Neural cell (in vitro differentiated cells): ENCODE data around the gene TOPBP1. TPM values are rescaled to one million over a fixed set of nuclear protein-coding genes. Genes with fewer than 3 reads are reported as not detected.
A peak's percentile ranks its signal among the peaks of the same experiment; 100 is the strongest.

Source experiments
- H2AFZ ChIP-seq: fragments of 200-600, 300-800 bp; sonication (generic), shearing (Covaris generic); 2 replicates; pipeline ENCODE4 v1.6.0; 2014; ENCODE audit warnings: low read depth, mild to moderate bottlenecking, antibody characterized with exemption, low read length, moderate library complexity
- H3F3A ChIP-seq: fragments of 200-600 bp; shearing (Covaris generic); 2 replicates; pipeline ENCODE4 v1.6.1; 2016; ENCODE audit warnings: mild to moderate bottlenecking, moderate library complexity, mixed read lengths, antibody characterized with exemption, low read length; ENCODE audit not compliant: insufficient read depth, poor library complexity, severe bottlenecking
- H3K27ac ChIP-seq: fragments of 200-600, 300-800 bp; sonication (generic), shearing (Covaris generic); 2 replicates; pipeline ENCODE4 v1.5.1; 2014; ENCODE audit warnings: mild to moderate bottlenecking, low read length, moderate library complexity
- H3K27me3 ChIP-seq: fragments of 300-800, 200-600 bp; sonication (generic), shearing (Covaris generic); 2 replicates; pipeline ENCODE4 v1.6.0; 2014; ENCODE audit warnings: mild to moderate bottlenecking, low read depth, low read length, moderate library complexity; ENCODE audit not compliant: insufficient read depth
- H3K36me3 ChIP-seq: fragments of 300-800, 200-600 bp; sonication (generic), shearing (Covaris generic); 2 replicates; pipeline ENCODE4 v1.5.1; 2014; ENCODE audit warnings: mild to moderate bottlenecking, antibody characterized with exemption, low read length, moderate library complexity; ENCODE audit not compliant: insufficient read depth
- H3K4me2 ChIP-seq: fragments of 300-800, 200-600 bp; sonication (generic), shearing (Covaris generic); 2 replicates; pipeline ENCODE4 v1.6.0; 2014; ENCODE audit warnings: mild to moderate bottlenecking, low read length
- H3K4me3 ChIP-seq: fragments of 300-800, 200-600 bp; sonication (generic), shearing (Covaris generic); 2 replicates; pipeline ENCODE4 v1.5.1; 2014; ENCODE audit warnings: mild to moderate bottlenecking, low read length, moderate library complexity
- H3K79me2 ChIP-seq: fragments of 200-600 bp; shearing (Covaris generic); replicated peaks from 2 replicates; pipeline ENCODE4 v1.6.0; 2014; ENCODE audit warnings: mild to moderate bottlenecking, low read length, moderate library complexity; ENCODE audit not compliant: insufficient read depth
- H3K9ac ChIP-seq: fragments of 300-800, 200-600 bp; sonication (generic), shearing (Covaris generic); 2 replicates; pipeline ENCODE4 v1.6.1; 2016; ENCODE audit warnings: mild to moderate bottlenecking, low read length, mixed read lengths
- H3K9me2 ChIP-seq: fragments of 200-600 bp; shearing (Covaris generic); 2 replicates; pipeline ENCODE4 v1.6.1; 2016; ENCODE audit warnings: mild to moderate bottlenecking, low read length, mixed read lengths; ENCODE audit not compliant: insufficient read depth
- H3K9me3 ChIP-seq: fragments of 200-600, 300-800 bp; sonication (generic), shearing (Covaris generic); 2 replicates; pipeline ENCODE4 v1.6.1; 2016; ENCODE audit warnings: mild to moderate bottlenecking, mixed run types, low read length, moderate library complexity, mixed read lengths
- H4K20me1 ChIP-seq: fragments of 200-600 bp; shearing (Covaris generic); 2 replicates; pipeline ENCODE4 v1.6.1; 2016; ENCODE audit warnings: mild to moderate bottlenecking, mixed run types; ENCODE audit not compliant: insufficient read depth
- EP300 ChIP-seq: fragments of 450-650 bp; conservative IDR thresholded peaks from 2 replicates; pipeline ENCODE4 v1.6.1; 2014; ENCODE audit warnings: antibody characterized with exemption, mild to moderate bottlenecking, moderate library complexity; ENCODE audit not compliant: poor library complexity, severe bottlenecking
- EZH2 ChIP-seq: fragments of 200-600, 300-800 bp; shearing (Covaris generic), sonication (generic); IDR thresholded peaks from 2 replicates; pipeline ENCODE4 v1.6.1; 2014; ENCODE audit warnings: antibody characterized with exemption, low read length, borderline replicate concordance, mild to moderate bottlenecking; ENCODE audit not compliant: insufficient read depth, poor library complexity, severe bottlenecking
- MXI1 ChIP-seq: fragments of 450-650 bp; conservative IDR thresholded peaks from 2 replicates; pipeline ENCODE4 v1.6.1; 2014; ENCODE audit warnings: antibody characterized with exemption, mild to moderate bottlenecking; ENCODE audit not compliant: poor library complexity, severe bottlenecking
- POLR2AphosphoS5 ChIP-seq: IDR thresholded peaks from 2 replicates; pipeline ENCODE4 v1.6.1; 2012
- RAD21 ChIP-seq: fragments of 450-650 bp; conservative IDR thresholded peaks from 2 replicates; pipeline ENCODE4 v1.6.1; 2014; ENCODE audit warnings: antibody characterized with exemption, mild to moderate bottlenecking, moderate library complexity
- SMC3 ChIP-seq: fragments of 450-650 bp; conservative IDR thresholded peaks from 2 replicates; pipeline ENCODE4 v1.6.1; 2014; ENCODE audit warnings: antibody characterized with exemption, mild to moderate bottlenecking, moderate library complexity; ENCODE audit not compliant: poor library complexity
- TAF1 ChIP-seq: IDR thresholded peaks from 2 replicates; pipeline ENCODE4 v1.6.1; 2012; ENCODE audit warnings: low read depth
- polyA plus RNA-seq: library from polyadenylated mRNA; depleted of rRNA; stranded (reverse); fragments of >200 nt; gene quantifications from 2 replicates; pipeline ENCODE4 v1.2.3, GENCODE V29; 2014
- TF ChIP-seq, protein P1 (sequence below): fragments of 450-650 bp; IDR thresholded peaks from 2 replicates; pipeline ENCODE4 v1.5.1; 2014; ENCODE audit warnings: antibody characterized with exemption, mild to moderate bottlenecking, moderate library complexity; ENCODE audit not compliant: poor library complexity, severe bottlenecking
- TF ChIP-seq, protein P2 (sequence below): IDR thresholded peaks from 2 replicates; pipeline ENCODE4 v1.6.1; 2012; ENCODE audit warnings: borderline replicate concordance

The TOPBP1 gene
- polyA plus RNA-seq, 1 donor from 2014 or later = 46.6 TPM

DNA sequence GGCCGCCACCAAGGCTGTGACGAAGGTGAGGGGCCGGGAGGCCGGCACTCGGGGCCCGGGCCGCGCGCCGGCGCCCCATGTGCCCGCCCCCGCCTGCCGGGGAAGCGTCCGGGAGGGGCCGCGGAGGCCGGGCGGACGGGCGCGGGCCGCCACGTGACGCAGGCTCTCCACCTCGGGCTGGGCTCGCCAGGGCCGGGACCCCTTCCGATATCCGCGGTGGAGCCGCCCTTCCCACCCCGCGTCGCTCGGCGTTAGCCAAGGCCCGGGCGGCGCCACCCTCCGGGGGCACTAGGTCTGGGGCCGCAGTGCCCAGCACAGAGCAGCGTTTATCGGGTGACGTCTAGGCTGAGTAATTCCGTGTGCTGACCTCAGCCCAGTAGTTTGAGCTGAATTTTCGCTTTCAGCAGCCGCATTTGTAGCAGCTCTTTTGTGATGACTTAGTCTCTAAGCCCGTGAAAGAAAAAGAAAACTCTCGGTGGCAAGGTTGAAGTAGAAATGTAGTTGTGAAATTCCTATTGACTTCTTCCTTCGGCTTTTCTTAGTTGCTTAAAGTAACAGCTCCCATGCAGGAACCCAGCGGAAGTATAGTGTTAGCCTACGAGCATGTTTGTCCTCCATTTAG lies 87.4 kb downstream of the TOPBP1 start:
- Histone ChIP-seq H4K20me1 (no peaks in the 10 kb centered on the region), H3F3A (no peaks in the 10 kb centered on the region), H3K36me3 (peaks cover 6% of the 10 kb centered on the region), H3K27ac (peak overlapping the region; percentile 58), H2AFZ (peak overlapping the region; percentile 8), H3K4me2 (peak overlapping the region; percentile 72), H3K27me3 (no peaks in the 10 kb centered on the region), H3K9me2 (no peaks in the 10 kb centered on the region), H3K9ac (peak overlapping the region; percentile 65), H3K4me3 (peak overlapping the region; percentile 94), H3K79me2 (peaks cover 23% of the 10 kb centered on the region), H3K9me3 (no peaks in the 10 kb centered on the region)
- TF ChIP-seq POLR2AphosphoS5 (no peak), EZH2 (no peak), SMC3 (peak; percentile 63), RAD21 (peak; percentile 37), MXI1 (peak; percentile 62), TAF1 (no peak), EP300 (no peak)
- TF ChIP-seq, protein P1, sequence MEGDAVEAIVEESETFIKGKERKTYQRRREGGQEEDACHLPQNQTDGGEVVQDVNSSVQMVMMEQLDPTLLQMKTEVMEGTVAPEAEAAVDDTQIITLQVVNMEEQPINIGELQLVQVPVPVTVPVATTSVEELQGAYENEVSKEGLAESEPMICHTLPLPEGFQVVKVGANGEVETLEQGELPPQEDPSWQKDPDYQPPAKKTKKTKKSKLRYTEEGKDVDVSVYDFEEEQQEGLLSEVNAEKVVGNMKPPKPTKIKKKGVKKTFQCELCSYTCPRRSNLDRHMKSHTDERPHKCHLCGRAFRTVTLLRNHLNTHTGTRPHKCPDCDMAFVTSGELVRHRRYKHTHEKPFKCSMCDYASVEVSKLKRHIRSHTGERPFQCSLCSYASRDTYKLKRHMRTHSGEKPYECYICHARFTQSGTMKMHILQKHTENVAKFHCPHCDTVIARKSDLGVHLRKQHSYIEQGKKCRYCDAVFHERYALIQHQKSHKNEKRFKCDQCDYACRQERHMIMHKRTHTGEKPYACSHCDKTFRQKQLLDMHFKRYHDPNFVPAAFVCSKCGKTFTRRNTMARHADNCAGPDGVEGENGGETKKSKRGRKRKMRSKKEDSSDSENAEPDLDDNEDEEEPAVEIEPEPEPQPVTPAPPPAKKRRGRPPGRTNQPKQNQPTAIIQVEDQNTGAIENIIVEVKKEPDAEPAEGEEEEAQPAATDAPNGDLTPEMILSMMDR = peak; percentile 39
- TF ChIP-seq, protein P2, sequence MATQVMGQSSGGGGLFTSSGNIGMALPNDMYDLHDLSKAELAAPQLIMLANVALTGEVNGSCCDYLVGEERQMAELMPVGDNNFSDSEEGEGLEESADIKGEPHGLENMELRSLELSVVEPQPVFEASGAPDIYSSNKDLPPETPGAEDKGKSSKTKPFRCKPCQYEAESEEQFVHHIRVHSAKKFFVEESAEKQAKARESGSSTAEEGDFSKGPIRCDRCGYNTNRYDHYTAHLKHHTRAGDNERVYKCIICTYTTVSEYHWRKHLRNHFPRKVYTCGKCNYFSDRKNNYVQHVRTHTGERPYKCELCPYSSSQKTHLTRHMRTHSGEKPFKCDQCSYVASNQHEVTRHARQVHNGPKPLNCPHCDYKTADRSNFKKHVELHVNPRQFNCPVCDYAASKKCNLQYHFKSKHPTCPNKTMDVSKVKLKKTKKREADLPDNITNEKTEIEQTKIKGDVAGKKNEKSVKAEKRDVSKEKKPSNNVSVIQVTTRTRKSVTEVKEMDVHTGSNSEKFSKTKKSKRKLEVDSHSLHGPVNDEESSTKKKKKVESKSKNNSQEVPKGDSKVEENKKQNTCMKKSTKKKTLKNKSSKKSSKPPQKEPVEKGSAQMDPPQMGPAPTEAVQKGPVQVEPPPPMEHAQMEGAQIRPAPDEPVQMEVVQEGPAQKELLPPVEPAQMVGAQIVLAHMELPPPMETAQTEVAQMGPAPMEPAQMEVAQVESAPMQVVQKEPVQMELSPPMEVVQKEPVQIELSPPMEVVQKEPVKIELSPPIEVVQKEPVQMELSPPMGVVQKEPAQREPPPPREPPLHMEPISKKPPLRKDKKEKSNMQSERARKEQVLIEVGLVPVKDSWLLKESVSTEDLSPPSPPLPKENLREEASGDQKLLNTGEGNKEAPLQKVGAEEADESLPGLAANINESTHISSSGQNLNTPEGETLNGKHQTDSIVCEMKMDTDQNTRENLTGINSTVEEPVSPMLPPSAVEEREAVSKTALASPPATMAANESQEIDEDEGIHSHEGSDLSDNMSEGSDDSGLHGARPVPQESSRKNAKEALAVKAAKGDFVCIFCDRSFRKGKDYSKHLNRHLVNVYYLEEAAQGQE = no peak

GRCh38 chr3:133573629-133574194 lies 88.0 kb downstream of the TOPBP1 start, which contains the start of gene CDV3:
TSS of gene CDV3 (plus strand) at chr3:133573686. CDS start at chr3:133574045, 359 bp downstream.
- Histone ChIP-seq H3K4me2 (peak within 1 kb of the TSS; percentile 72), H3F3A (no peaks in the 10 kb centered on the region), H3K9me3 (no peaks in the 10 kb centered on the region), H3K27ac (peak within 1 kb of the TSS; percentile 90), H3K36me3 (peaks cover 6% of the 10 kb centered on the region), H4K20me1 (no peaks in the 10 kb centered on the region), H3K79me2 (peaks cover 21% of the 10 kb centered on the region), H2AFZ (peak within 1 kb of the TSS; percentile 8), H3K27me3 (no peaks in the 10 kb centered on the region), H3K9me2 (no peaks in the 10 kb centered on the region), H3K9ac (peak within 1 kb of the TSS; percentile 82), H3K4me3 (peak within 1 kb of the TSS; percentile 94)
- peak; percentile 64 for TF ChIP-seq MXI1
- no peak for TF ChIP-seq SMC3
- peak; percentile 53 for TF ChIP-seq EP300
- TF ChIP-seq, protein P2 = peak; percentile 88
- TF ChIP-seq POLR2AphosphoS5 = peak; percentile 85
- no peak for TF ChIP-seq TAF1
